A204.1 (cell line): ENCODE measurements around the gene ZNF594.
"Not testable (repeated sequence)": the region's sequence is repeated elsewhere in the genome, so short reads cannot be mapped to it uniquely, and the experiment has no call there.

Source experiments
- FAIRE-seq: peaks from 2 replicates; lab custom pipeline; 2012; peaks lifted over from hg19 to GRCh38; lab: Jason Lieb, UNC

The ZNF594 gene

DNA sequence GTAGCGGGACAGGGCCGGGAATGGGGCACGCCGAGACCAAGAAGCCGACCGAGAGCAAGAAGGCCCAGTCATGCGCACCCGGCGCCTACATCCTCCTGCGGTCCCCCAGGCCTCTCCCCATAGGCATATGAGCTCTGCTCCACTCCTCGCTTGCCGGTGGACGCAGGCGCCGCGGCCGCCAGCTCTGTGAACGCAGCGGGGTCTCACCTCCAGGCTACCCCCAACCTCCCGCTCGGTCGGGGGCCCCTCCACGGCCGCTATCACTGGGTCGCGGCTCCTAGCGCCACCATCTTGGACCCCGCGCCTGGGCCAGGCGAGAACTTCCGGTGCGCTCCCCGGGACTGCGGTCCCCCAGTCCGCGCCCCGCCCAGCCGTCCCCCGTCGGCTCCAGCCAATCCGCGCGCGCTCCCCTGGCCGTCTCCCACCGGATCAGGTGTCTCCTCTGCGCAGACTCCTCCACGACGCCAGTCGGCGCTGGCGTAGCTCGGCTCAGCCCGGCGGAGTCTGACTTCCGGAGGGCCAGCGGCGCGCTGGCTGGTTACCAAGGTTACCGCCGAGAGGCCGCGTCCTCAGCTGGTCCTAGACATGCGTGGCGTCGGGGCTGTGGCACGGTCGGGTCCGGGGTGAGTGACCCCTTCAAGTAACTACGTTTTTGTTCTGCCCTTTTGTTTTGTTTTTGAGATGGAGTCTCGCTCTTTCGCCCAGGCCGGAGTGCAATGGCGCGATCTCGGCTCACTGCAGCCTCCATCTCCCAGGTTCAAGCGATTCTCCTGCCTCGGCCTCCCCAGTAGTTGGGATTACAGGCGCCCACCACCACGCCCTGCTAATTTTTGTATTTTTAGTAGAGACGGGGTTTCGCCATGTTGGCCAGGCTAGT, at the start of gene ZNF594:
Gene ZNF594, minus strand, starts transcription at position 328 of the 877 bp plus-strand sequence. CDS start 7,612 bp downstream, outside the sequence.
- no peak for FAIRE-seq

DNA sequence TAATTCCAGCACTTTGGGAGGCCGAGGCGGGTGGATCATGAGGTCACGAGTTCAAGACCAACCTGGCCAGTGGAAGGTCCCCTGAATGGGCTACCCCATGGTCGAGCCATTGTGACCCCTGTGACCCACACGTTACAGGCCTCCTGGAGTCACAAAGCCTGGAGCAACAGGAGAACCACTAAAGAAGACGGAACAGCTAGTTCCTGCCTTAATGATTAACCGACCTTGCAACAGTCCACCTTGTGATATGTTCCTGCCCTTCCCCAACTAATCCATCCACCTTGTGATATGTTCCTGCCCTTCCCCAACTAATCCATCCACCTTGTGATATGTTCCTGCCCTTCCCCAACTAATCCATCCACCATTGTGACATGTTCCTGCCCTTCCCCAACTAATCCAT, 48.1 kb upstream of the ZNF594 start:
- FAIRE-seq, result not testable (repeated sequence)

- FAIRE-seq, result no peak
These were observed 46.7 kb upstream of the ZNF594 start for GRCh38 chr17:5238333-5238732.

GRCh38 chr17:5237541-5238016, 45.9 kb upstream of the ZNF594 start:
- FAIRE-seq, result no peak

- FAIRE-seq, result no peak
These were observed 45.4 kb upstream of the ZNF594 start for GRCh38 chr17:5236938-5237540.

- FAIRE-seq, result no peak
These were observed 43.2 kb upstream of the ZNF594 start, which contains the start of gene SCIMP for GRCh38 chr17:5234645-5235576. Gene SCIMP, minus strand, starts transcription at chr17:5234860. Its CDS starts 105 bp downstream, at chr17:5234755.

GRCh38 chr17:5233492-5233891, 41.8 kb upstream of the ZNF594 start:
- FAIRE-seq, result not testable (repeated sequence)

- no peak for FAIRE-seq
These were observed 35.5 kb upstream of the ZNF594 start for GRCh38 chr17:5226940-5227878.

DNA sequence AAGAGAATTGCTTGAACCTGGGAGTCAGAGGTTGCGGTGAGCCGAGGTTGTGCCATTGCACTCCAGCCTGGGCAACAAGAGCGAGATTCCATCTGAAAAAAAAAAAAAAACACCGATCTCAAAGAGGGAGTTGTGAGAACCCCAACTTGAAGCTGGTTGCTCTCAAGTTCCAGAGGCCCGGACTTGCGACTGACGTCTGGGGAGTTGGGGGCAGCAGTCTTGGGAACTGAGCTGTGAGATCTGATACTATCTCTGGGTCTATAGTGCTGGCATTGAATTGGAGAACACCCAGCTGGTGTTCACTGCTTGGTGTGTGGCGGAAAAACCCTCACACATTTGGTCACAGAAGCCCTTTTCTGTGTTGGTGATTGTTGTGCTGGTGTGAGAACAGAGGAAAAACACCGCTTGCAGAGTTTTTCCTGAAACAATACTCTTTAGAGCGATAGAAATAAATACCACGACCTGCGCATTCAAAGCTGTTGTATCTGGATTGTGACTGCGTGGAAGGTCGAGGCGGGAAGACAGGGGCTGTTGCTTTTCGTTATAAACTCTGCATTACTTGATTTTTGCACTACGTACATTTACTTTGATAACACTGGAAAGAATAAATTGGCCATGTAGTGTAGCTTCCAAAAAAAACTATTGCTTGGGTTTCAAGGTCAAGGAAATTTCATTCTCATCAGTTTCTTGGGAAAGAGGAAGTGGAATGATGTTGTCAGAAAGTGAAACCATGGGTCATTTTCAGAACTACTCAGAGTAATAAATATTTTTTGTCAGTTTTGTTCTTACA, 34.2 kb upstream of the ZNF594 start:
- FAIRE-seq, result no peak

DNA sequence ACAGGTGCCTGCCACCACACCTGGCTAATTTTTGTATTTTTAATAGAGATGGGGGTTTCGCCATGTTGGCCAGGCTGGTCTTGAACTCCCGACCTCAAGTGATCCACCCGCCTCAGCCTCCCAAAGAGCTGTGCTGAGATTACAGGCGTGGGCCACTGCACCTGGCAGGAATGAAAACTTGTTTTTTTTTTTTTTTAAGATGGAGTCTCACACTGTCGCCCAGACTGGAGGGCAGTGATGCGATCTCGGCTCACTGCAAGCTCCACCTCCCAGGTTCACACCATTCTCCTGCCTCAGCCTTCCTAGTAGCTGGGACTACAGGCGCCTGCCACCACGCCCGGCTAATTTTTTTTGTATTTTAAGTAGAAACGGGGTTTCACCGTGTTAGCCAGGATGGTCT, 30.2 kb upstream of the ZNF594 start:
- not testable (repeated sequence) for FAIRE-seq

- no peak for FAIRE-seq
These were observed 28.4 kb upstream of the ZNF594 start for GRCh38 chr17:5220074-5220473.

GRCh38 chr17:5219536-5219935, 27.9 kb upstream of the ZNF594 start:
- FAIRE-seq, result no peak

DNA sequence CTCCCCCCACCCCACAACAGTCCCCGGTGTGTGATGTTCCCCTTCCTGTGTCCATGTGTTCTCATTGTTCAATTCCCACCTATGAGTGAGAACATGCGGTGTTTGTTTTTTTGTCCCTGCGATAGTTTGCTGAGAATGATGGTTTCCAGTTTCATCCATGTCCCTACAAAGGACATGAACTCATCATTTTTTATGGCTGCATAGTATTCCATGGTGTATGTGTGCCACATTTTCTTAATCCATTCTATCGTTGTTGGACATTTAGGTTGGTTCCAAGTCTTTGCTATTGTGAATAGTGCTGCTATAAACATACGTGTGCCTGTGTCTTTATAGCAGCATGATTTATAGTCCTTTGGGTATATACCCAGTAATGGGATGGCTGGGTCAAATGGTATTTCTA, 25.9 kb upstream of the ZNF594 start:
- not testable (repeated sequence) for FAIRE-seq

- FAIRE-seq, result no peak
These were observed 19.8 kb upstream of the ZNF594 start for GRCh38 chr17:5211458-5211857.

- FAIRE-seq, result no peak
These were observed 19.1 kb upstream of the ZNF594 start for GRCh38 chr17:5210614-5211252.

DNA sequence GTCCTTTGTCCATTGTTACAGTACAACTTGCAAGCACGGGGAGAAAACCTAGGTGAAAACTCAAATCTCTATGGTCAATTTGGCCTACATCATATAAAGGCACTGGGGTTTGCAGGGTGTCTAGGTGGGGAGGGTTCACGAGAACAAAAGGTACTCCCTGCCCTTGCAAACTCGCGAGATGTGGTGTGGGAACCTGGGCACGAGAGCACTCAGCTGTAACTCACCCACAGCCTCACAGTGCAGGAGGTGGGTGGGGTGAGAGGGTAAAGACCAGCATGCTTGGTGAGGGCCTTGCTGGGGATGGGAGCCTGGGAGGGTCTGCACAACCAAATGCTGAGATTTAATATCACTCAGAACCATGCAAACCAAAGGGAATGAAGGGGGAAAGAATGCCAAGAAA, 18.4 kb upstream of the ZNF594 start:
- FAIRE-seq, result no peak

- FAIRE-seq, result no peak
These were observed 17.7 kb upstream of the ZNF594 start for GRCh38 chr17:5209396-5209795.

- no peak for FAIRE-seq
These were observed 12.2 kb upstream of the ZNF594 start for GRCh38 chr17:5203908-5204294.

DNA sequence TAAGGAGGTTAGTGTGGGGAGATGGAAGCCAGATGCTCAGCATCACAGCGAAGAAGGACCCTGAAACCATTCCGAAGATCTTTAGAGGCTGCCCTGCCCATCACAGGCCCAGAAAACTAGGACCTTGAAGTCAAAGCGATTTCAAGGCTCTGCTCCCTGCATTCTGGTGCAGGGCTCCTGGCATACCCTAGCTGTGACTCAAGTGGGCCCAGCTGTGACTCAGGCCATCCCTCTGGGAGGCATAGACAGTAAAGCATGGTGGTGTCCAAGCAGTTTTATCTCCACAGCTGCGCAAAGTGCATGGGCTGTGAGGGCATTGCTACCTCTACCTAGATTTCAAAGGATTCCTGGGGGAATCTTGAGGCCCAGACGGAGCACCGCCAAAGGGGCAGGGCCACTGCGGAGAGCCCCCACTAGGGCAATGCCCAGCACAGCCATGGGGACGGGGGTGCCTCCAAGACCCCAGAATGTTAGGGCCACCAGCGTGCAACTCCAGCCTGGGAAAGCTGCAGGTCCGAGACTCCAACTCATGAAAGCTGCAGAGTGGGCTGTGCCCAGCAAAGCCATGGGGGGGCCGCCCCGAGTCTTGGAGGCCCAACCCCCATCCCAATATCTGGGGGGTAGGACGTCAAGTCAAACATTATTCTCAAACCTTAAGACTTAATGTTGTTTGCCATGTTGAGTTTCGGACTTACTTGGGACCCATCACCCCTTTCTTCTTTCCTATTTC, 11.7 kb upstream of the ZNF594 start:
- FAIRE-seq, result no peak
